HG02981 (cell line): ENCODE results near the gene LY6G5C.

Source experiments
- ATAC-seq: cut with Tn5 transposase; IDR thresholded peaks from one replicate; pipeline ENCODE4 v1.9.1; 2021; ENCODE audit warnings: mild to moderate bottlenecking, moderate library complexity; ENCODE audit not compliant: unreplicated experiment

Gene LY6G5C

GRCh38 chr6:31642798-31643570 is 37.9 kb downstream of the LY6G5C start:
- ATAC-seq = no peak

GRCh38 chr6:31641370-31641769 is 39.5 kb downstream of the LY6G5C start:
- no peak for ATAC-seq

- no peak for ATAC-seq
Observed at GRCh38 chr6:31640612-31641011, 40.3 kb downstream of the LY6G5C start.

- no peak for ATAC-seq
Observed at GRCh38 chr6:31639449-31639861, 41.4 kb downstream of the LY6G5C start.

- no peak for ATAC-seq
Observed at GRCh38 chr6:31639043-31639442, 41.8 kb downstream of the LY6G5C start.

- ATAC-seq = no peak
Observed at GRCh38 chr6:31636698-31637596, 43.9 kb downstream of the LY6G5C start.

- ATAC-seq = no peak
Observed at GRCh38 chr6:31634969-31635575, 45.8 kb downstream of the LY6G5C start.

- ATAC-seq = no peak
Observed at GRCh38 chr6:31634131-31634530, 46.7 kb downstream of the LY6G5C start.

GRCh38 chr6:31633447-31633846 is 47.4 kb downstream of the LY6G5C start:
- ATAC-seq = no peak

- no peak for ATAC-seq
Observed at GRCh38 chr6:31632279-31632946, 48.5 kb downstream of the LY6G5C start.

GRCh38 chr6:31631681-31632278 is 49.1 kb downstream of the LY6G5C start:
- ATAC-seq = no peak

GRCh38 chr6:31631209-31631608 is 49.7 kb downstream of the LY6G5C start:
- no peak for ATAC-seq

GRCh38 chr6:31630177-31630934 is 50.5 kb downstream of the LY6G5C start:
- ATAC-seq = no peak

GRCh38 chr6:31629014-31629413 is 51.9 kb downstream of the LY6G5C start:
- no peak for ATAC-seq

GRCh38 chr6:31627690-31628287 is 53.1 kb downstream of the LY6G5C start:
- ATAC-seq = no peak

GRCh38 chr6:31626952-31627351 is 53.9 kb downstream of the LY6G5C start:
- ATAC-seq = no peak
